HEK293T (cell line): ENCODE data around the gene ATL3.

Experiments
- ARNT ChIP-seq: fragments of 450-650 bp; IDR thresholded peaks from 2 replicates; pipeline ENCODE4 v1.6.1; 2017; ENCODE audit warnings: mild to moderate bottlenecking
- BHLHE40 ChIP-seq: fragments of 450-650 bp; IDR thresholded peaks from 2 replicates; pipeline ENCODE4 v1.6.1; 2016; ENCODE audit warnings: mild to moderate bottlenecking, moderate library complexity, borderline replicate concordance
- ELF4 ChIP-seq: fragments of 450-650 bp; IDR thresholded peaks from 2 replicates; pipeline ENCODE4 v1.6.1; 2017; ENCODE audit warnings: antibody characterized with exemption
- FOXM1 ChIP-seq: fragments of 450-650 bp; IDR thresholded peaks from 2 replicates; pipeline ENCODE4 v1.6.1; 2017; ENCODE audit warnings: mild to moderate bottlenecking, borderline replicate concordance
- LEF1 ChIP-seq: fragments of 450-650 bp; IDR thresholded peaks from 2 replicates; pipeline ENCODE4 v1.6.1; 2017; ENCODE audit warnings: mild to moderate bottlenecking, borderline replicate concordance
- NFRKB ChIP-seq: fragments of 450-650 bp; IDR thresholded peaks from 2 replicates; pipeline ENCODE4 v1.6.1; 2016; ENCODE audit warnings: mild to moderate bottlenecking, moderate library complexity
- PKNOX1 ChIP-seq: fragments of 450-650 bp; IDR thresholded peaks from 2 replicates; pipeline ENCODE4 v1.6.1; 2016
- SP1 ChIP-seq: fragments of 450-650 bp; IDR thresholded peaks from 2 replicates; pipeline ENCODE4 v1.6.1; 2017
- SUZ12 ChIP-seq: fragments of 450-650 bp; IDR thresholded peaks from 2 replicates; pipeline ENCODE4 v1.6.1; 2016; ENCODE audit warnings: mild to moderate bottlenecking

- TF ChIP-seq SP1 (no peak), ARNT (no peak), ELF4 (no peak), LEF1 (no peak), BHLHE40 (no peak), FOXM1 (no peak), PKNOX1 (no peak), NFRKB (no peak), SUZ12 (no peak)
Measured at GRCh38 chr11:63603180-63603518, 68.0 kb downstream of the ATL3 start.
